ENCODE measurements around the gene CUL5.
"Not testable (repeated sequence)": the region's sequence is repeated elsewhere in the genome, so short reads cannot be mapped to it uniquely, and the experiment has no call there.

Gene CUL5

GRCh38 chr11:108125096-108125495 is 116.4 kb downstream of the CUL5 start:
- Histone ChIP-seq H3K4me3 (ENCODE audit: low read depth in 1 of 2, low read length in 1 of 2) (no peak overlapping the region), H3K4me1 (ENCODE audit: control insufficient read depth in 1 of 2, insufficient read depth in 1 of 2, low read depth in 1 of 2, low read length in 1 of 2) (peaks cover 29 to 34% of the 10 kb centered on the region in 2 experiments), H3K9me3 (no peaks in the 10 kb centered on the region), H3K27ac (no peak overlapping the region), H3K36me3 (peaks cover 7% of the 10 kb centered on the region), H3K27me3 (no peaks in the 10 kb centered on the region)
- no peak for TF ChIP-seq CTCF (IDR thresholded peaks at IDR 0.05)

GRCh38 chr11:108128772-108129171 is 120.1 kb downstream of the CUL5 start:
- Histone ChIP-seq H3K9me3 (no peaks in the 10 kb centered on the region), H3K4me1 (ENCODE audit: control insufficient read depth in 1 of 2, insufficient read depth in 1 of 2, low read depth in 1 of 2, low read length in 1 of 2) (peaks cover 6 to 8% of the 10 kb centered on the region in 2 experiments), H3K4me3 (ENCODE audit: low read depth in 1 of 2, low read length in 1 of 2) (no peak overlapping the region), H3K27me3 (no peaks in the 10 kb centered on the region), H3K36me3 (peaks cover 7% of the 10 kb centered on the region), H3K27ac (no peak overlapping the region)
- TF ChIP-seq CTCF (IDR thresholded peaks at IDR 0.05): no peak

- TF ChIP-seq CTCF (IDR thresholded peaks at IDR 0.05): no peak
- no peaks in the 10 kb centered on the region for H3K4me1 ChIP-seq (ENCODE audit: control insufficient read depth in 1 of 2, insufficient read depth in 1 of 2, low read depth in 1 of 2, low read length in 1 of 2)
- H3K36me3 ChIP-seq: peaks cover 20% of the 10 kb centered on the region
Measured at GRCh38 chr11:108131993-108132392, 123.3 kb downstream of the CUL5 start.

GRCh38 chr11:108132993-108133538 is 124.4 kb downstream of the CUL5 start:
- H3K27ac ChIP-seq; H3K4me1 ChIP-seq (ENCODE audit: control insufficient read depth in 1 of 2, insufficient read depth in 1 of 2, low read depth in 1 of 2, low read length in 1 of 2); H3K27me3 ChIP-seq; H3K4me3 ChIP-seq (ENCODE audit: low read depth in 1 of 2, low read length in 1 of 2); H3K9me3 ChIP-seq: not testable (repeated sequence)
- peaks cover 21% of the 10 kb centered on the region for H3K36me3 ChIP-seq

More at GRCh38 chr11:108131993-108132392, 123.3 kb downstream of the CUL5 start:
- no peak overlapping the region for H3K27ac ChIP-seq
- H3K27me3 ChIP-seq: no peaks in the 10 kb centered on the region
- H3K4me3 ChIP-seq (ENCODE audit: low read depth in 1 of 2, low read length in 1 of 2): no peak overlapping the region
- H3K9me3 ChIP-seq: no peaks in the 10 kb centered on the region

- Histone ChIP-seq H3K4me1 (ENCODE audit: control insufficient read depth in 1 of 2, insufficient read depth in 1 of 2, low read depth in 1 of 2, low read length in 1 of 2) (no peaks in the 10 kb centered on the region), H3K27me3 (no peaks in the 10 kb centered on the region), H3K36me3 (peaks cover 42% of the 10 kb centered on the region), H3K9me3 (no peaks in the 10 kb centered on the region), H3K4me3 (ENCODE audit: low read depth in 1 of 2, low read length in 1 of 2) (no peak overlapping the region), H3K27ac (no peak overlapping the region)
- TF ChIP-seq CTCF (IDR thresholded peaks at IDR 0.05): no peak
Measured at GRCh38 chr11:108135845-108136544, 127.3 kb downstream of the CUL5 start.

- Histone ChIP-seq H3K4me1 (ENCODE audit: control insufficient read depth in 1 of 2, insufficient read depth in 1 of 2, low read depth in 1 of 2, low read length in 1 of 2) (no peaks in the 10 kb centered on the region), H3K9me3 (no peaks in the 10 kb centered on the region), H3K27ac (no peak overlapping the region), H3K4me3 (ENCODE audit: low read depth in 1 of 2, low read length in 1 of 2) (no peak overlapping the region), H3K36me3 (peaks cover 54% of the 10 kb centered on the region), H3K27me3 (no peaks in the 10 kb centered on the region)
- TF ChIP-seq CTCF (IDR thresholded peaks at IDR 0.05): no peak
Measured at GRCh38 chr11:108137212-108137611, 128.5 kb downstream of the CUL5 start.
